Central memory CD8-positive, alpha-beta T cell (primary cell): ENCODE measurements around the gene OPCML.

Experiments used
- ATAC-seq: fragments of 150-1000 bp; cut with Tn5 transposase; replicated peaks from 2 replicates; pipeline ENCODE4 v1.10.0; 2022; ENCODE audit warnings: mild to moderate bottlenecking, moderate FRiP score, moderate number of reproducible peaks; ENCODE audit not compliant: poor library complexity, severe bottlenecking; ENCODE audit errors: extremely low read depth
- DNase-seq, 2 donors: peaks; one replicate each; pipeline ENCODE4 v3.0.0; 2021; ENCODE audit warnings: low spot score in 2 of 2
- H3K27ac Mint-ChIP-seq: one replicate; pipeline ENCODE4 v1.8.0; 2022; ENCODE audit warnings: low read depth, mild to moderate bottlenecking, moderate library complexity, mixed read lengths
- H3K27me3 Mint-ChIP-seq: one replicate; pipeline ENCODE4 v1.8.0; 2022; ENCODE audit warnings: mixed read lengths
- H3K36me3 Mint-ChIP-seq: one replicate; pipeline ENCODE4 v1.8.0; 2022; ENCODE audit warnings: mild to moderate bottlenecking, moderate library complexity, mixed read lengths; ENCODE audit not compliant: insufficient read depth
- H3K4me1 Mint-ChIP-seq: one replicate; pipeline ENCODE4 v1.8.0; 2022; ENCODE audit warnings: mixed read lengths
- H3K4me3 Mint-ChIP-seq: one replicate; pipeline ENCODE4 v1.8.0; 2022; ENCODE audit warnings: mild to moderate bottlenecking, moderate library complexity, mixed read lengths
- H3K9me3 Mint-ChIP-seq: one replicate; pipeline ENCODE4 v1.8.0; 2022; ENCODE audit warnings: mixed read lengths

Gene OPCML

DNA sequence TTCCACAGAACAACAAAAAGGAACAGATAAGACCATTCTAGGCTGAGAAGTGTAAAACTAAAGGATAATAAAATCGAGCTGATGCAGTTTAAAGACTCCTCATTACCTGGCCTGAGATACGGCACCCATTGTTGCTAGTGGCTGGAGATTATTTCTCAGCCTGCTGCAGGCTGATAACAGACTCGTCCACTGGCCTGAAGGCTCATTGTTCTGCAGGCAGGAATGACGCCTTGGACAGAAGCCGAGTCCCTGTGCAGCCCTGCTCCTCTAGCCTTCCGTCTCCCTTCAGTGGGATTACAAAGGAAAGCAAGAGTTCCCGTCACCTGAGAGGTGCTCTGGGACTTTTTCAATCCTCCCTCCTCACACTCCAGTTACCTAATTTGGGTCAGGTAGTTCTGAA, 1065.3 kb downstream of the OPCML start:
- no peaks in the 10 kb centered on the region for H3K36me3 Mint-ChIP-seq
- H3K27ac Mint-ChIP-seq: no peak overlapping the region
- no peaks in the 10 kb centered on the region for H3K27me3 Mint-ChIP-seq
- no peak overlapping the region for H3K4me3 Mint-ChIP-seq
- peaks cover 1% of the 10 kb centered on the region for H3K9me3 Mint-ChIP-seq
- H3K4me1 Mint-ChIP-seq: no peaks in the 10 kb centered on the region
- DNase-seq (no peak), ATAC-seq (no peak)

DNA sequence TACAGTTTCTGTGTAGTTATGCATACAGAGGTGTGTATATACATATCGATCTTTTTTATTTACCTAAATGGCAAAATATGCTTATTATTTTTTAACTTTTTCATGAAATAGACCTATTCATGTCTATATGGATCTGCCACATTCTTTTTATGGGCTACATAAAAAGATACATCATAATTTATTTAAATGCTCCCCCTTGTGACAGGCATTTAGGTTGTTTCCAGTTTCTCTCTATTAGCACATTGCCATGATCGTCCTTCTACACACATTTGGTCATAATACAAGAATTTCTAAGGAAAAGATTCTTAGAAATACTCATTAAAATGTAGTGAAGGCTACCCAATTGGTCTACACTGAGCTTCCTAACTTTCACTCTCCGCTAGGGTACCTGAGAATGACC, 1067.4 kb downstream of the OPCML start:
- no peak for ATAC-seq

DNA sequence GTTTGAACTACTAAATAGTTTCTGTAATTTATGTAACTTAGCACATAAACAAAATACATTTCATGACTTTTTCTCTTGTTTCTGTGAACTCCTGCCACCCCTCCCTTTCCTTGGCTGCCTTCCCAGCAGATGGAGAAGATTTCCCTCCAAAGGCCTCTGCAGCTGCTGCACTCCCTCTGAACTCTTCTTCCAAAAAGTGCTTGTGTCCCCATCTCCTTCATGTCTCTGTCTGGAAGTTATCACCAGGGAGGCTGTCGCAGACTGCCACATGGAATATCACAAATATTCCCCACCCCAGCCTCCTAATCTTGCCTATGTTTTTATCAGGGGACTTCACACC, 1068.3 kb downstream of the OPCML start:
- H3K9me3 Mint-ChIP-seq: peaks cover 11% of the 10 kb centered on the region
- no peak for DNase-seq
- no peaks in the 10 kb centered on the region for H3K36me3 Mint-ChIP-seq
- ATAC-seq: no peak
- H3K4me3 Mint-ChIP-seq: no peak overlapping the region
- no peaks in the 10 kb centered on the region for H3K4me1 Mint-ChIP-seq
- no peak overlapping the region for H3K27ac Mint-ChIP-seq
- H3K27me3 Mint-ChIP-seq: no peaks in the 10 kb centered on the region

More for the DNA sequence above, 1067.4 kb downstream of the OPCML start:
- H3K4me1 Mint-ChIP-seq: no peaks in the 10 kb centered on the region
- DNase-seq: no peak
- no peaks in the 10 kb centered on the region for H3K36me3 Mint-ChIP-seq
- H3K4me3 Mint-ChIP-seq: no peak overlapping the region
- peaks cover 11% of the 10 kb centered on the region for H3K9me3 Mint-ChIP-seq
- no peaks in the 10 kb centered on the region for H3K27me3 Mint-ChIP-seq
- H3K27ac Mint-ChIP-seq: no peak overlapping the region

DNA sequence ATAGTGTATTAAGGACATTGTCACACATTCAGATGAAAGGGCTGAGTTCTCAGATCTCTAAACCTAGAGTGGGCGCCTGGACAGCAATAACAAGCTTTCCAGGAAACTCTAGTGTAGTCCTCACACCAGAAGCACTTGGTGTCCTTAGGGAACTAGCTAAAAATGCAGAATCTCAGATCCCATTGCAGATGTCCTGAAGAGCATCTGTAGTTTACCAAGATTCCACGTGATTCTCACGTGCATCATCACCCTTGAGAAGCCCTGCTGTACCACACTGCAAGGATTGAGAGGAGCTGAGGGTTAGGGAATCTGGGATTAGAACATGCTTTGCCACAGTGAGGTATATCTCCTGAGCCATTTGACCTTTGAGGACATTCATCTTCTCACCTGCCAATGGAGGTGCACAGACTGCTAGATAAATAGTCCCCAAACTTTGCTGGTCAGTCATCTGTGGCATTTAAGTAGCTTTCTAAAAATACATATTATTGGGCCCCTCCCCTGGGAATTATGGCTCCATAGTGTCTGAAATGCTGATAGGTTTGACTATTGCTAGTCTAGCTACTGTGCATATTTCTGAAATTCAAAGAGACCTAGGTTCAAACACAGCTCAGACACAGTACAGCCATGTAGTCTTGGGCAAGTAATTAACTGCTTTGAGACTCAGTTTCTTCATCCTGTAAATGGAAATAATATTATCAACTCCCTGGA, 1068.9 kb downstream of the OPCML start:
- Mint-ChIP-seq H3K4me1 (no peaks in the 10 kb centered on the region), H3K9me3 (peaks cover 11% of the 10 kb centered on the region), H3K27me3 (no peaks in the 10 kb centered on the region), H3K4me3 (no peak overlapping the region), H3K36me3 (no peaks in the 10 kb centered on the region), H3K27ac (no peak overlapping the region)
- ATAC-seq: no peak
- DNase-seq: no peak

DNA sequence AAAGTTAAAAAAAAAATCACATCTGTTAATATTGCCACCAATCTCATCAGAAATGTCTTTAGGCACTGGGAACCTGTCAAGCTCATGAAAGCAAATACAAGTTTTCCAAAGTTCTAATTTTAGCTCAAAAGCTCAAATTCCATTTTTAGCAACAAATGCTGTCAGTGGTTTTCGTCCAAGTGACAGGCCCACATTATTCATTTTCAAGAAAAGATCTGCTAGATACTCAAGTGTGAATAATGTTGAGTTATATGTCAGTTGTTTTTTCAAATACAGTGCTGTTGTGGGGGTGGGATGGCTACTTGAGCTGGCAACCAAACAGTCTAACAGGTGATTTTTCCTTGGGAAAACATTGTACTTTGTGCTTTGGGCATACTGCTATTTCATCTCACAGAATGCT, 1072.6 kb downstream of the OPCML start:
- H3K4me1 Mint-ChIP-seq: no peaks in the 10 kb centered on the region
- no peak overlapping the region for H3K27ac Mint-ChIP-seq
- no peaks in the 10 kb centered on the region for H3K27me3 Mint-ChIP-seq
- DNase-seq (no peak), ATAC-seq (no peak)
- H3K9me3 Mint-ChIP-seq: peaks cover 23% of the 10 kb centered on the region
- no peaks in the 10 kb centered on the region for H3K36me3 Mint-ChIP-seq
- no peak overlapping the region for H3K4me3 Mint-ChIP-seq

DNA sequence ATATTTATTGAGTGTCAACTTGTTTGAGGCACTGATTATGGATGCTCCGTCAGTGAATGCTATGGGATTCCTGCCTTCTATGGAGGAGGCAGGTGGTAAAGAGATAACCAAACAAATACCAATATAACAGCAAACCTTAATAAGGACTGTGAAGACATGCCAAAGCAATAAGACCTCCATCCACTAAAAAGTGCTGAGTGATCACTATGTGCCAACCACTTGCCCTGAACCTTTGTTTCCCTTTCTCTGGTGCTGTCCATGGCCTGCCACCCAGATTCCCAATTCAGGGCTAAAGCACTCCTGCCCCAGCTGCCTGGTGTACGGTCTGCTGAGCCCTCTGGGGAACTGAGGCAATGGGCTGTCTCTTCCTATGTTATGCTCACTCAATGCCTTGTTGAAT, 1074.9 kb downstream of the OPCML start:
- no peaks in the 10 kb centered on the region for H3K4me1 Mint-ChIP-seq
- ATAC-seq (no peak), DNase-seq (no peak)
- H3K36me3 Mint-ChIP-seq: no peaks in the 10 kb centered on the region
- H3K27me3 Mint-ChIP-seq: no peaks in the 10 kb centered on the region
- no peak overlapping the region for H3K27ac Mint-ChIP-seq
- H3K4me3 Mint-ChIP-seq: no peak overlapping the region
- peaks cover 29% of the 10 kb centered on the region for H3K9me3 Mint-ChIP-seq

DNA sequence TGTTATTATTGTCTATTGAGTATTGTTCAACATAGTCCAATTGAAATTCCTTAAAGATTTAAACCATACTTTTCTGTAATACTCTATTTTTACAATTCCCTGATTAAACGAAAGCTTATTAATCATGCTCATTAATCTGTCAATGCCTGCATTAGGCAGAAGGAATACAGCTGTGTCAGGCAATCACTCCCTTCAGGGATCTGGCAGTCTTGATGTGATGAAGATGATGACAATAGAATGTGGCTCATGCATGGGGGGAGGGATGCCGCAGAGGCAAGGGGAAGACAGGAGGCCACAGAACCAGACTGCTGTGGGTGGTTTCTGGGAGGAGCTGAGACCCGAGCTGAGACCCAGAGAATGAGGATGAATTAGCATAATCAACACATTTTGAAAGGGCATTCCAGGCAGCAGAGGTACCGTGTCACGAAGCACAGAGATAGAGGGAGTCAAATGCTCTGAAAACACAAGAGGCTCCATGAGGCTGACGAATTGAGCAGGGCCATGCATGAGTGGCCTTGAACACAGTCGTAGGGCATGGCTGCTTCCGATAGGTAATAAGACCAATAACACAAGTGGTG, 1075.5 kb downstream of the OPCML start:
- no peak for DNase-seq
- H3K4me1 Mint-ChIP-seq: no peaks in the 10 kb centered on the region
- no peak overlapping the region for H3K27ac Mint-ChIP-seq
- H3K4me3 Mint-ChIP-seq: no peak overlapping the region
- peaks cover 29% of the 10 kb centered on the region for H3K9me3 Mint-ChIP-seq
- no peaks in the 10 kb centered on the region for H3K36me3 Mint-ChIP-seq
- no peaks in the 10 kb centered on the region for H3K27me3 Mint-ChIP-seq
- ATAC-seq: no peak

DNA sequence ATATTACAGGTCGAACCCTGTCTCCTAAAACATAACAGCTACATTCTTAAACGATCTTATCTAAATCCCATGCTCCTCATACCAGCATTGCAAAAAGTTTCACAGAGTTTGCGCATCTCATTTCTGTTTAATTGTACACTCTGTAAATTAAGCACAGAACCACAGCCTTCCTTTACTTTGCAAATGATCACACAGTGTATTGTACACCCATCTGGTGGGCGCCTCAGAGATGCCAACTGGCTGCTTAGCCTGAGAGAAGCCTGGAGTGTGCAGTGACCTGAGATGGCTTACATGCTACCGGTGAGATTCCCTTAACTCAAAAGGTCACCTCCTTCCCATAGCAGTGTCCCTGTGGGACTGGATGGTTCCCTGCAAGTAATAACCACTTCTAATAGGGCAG, 1077.3 kb downstream of the OPCML start:
- Mint-ChIP-seq H3K27me3 (no peaks in the 10 kb centered on the region), H3K4me1 (no peaks in the 10 kb centered on the region), H3K9me3 (peaks cover 20% of the 10 kb centered on the region), H3K36me3 (no peaks in the 10 kb centered on the region), H3K4me3 (no peak overlapping the region), H3K27ac (no peak overlapping the region)
- DNase-seq (no peak), ATAC-seq (no peak)

DNA sequence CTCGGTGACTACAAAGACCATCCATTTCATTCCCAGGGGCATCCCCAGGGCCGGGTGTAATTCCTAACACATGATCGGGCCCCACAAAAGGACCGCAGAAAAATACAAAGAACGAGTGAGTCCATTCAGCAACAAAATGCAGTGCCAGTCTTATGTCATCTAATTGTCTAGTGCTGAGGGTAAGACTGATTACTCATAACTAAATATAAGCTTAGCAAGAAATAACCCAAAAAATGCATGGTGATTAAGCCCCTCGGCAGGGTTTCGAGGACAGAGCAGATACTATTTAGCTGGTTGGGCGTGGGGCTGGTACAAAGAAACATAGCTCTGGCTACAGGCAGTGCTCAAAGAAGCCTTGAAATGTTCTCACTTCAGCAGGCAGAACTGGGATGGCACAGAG, 1078.9 kb downstream of the OPCML start:
- Mint-ChIP-seq H3K4me1 (no peaks in the 10 kb centered on the region), H3K27me3 (no peaks in the 10 kb centered on the region), H3K9me3 (peaks cover 20% of the 10 kb centered on the region), H3K36me3 (no peaks in the 10 kb centered on the region), H3K27ac (no peak overlapping the region), H3K4me3 (no peak overlapping the region)
- DNase-seq: no peak
- ATAC-seq: no peak

DNA sequence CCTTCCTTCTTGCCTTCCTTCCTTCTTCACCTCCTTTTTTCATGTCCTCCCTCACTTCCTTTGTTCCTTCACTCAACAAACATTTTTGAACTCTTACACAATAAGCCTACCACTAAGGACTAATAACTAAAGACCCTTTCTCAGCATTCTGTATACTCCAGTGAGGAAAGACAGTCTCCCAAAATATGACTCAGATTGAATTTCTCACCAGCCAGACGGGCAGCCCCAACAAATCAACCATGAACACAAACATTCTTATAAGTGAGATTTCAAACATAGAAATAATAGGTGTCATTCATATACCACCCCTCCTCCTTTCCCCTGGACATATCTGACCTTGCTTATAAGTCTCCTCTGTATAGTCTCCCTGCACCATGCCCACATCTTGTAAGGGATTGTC, 1079.7 kb downstream of the OPCML start:
- H3K36me3 Mint-ChIP-seq: no peaks in the 10 kb centered on the region
- no peak for DNase-seq
- no peaks in the 10 kb centered on the region for H3K4me1 Mint-ChIP-seq
- no peak for ATAC-seq
- peaks cover 14% of the 10 kb centered on the region for H3K9me3 Mint-ChIP-seq
- H3K27me3 Mint-ChIP-seq: no peaks in the 10 kb centered on the region
- no peak overlapping the region for H3K27ac Mint-ChIP-seq
- no peak overlapping the region for H3K4me3 Mint-ChIP-seq

DNA sequence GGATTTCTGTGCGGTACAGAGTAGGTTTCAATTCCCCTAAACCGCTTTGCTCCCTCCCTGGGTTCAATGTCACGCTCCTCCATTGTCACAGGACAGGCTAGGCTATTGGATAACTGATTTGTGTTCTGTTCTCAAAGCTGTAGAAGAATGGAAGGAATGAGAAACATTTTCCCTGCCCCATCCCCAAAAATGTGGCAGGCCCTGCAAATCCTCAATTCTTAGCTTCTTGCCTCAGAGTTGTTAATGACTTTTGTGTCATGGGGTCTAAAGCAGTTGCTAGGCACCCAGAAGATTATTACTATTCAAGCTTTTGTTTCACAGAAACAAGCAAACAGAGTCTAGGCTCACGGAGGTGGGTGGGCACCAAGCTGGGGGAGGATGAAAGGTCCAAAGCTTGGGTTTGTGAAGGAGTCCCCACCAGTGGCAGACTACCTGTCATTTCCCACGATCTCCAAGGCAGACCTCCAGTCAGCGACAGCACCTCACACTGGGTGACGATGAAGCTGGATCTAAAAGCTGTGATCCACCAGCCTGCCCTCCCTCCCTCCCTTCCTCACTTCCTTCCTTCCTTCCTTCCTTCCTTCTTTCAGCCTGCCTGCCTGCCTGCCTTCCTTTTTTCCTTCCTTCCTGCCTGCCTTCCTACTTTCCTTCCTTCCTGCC, 1080.2 kb downstream of the OPCML start:
- Mint-ChIP-seq H3K27ac (no peak overlapping the region), H3K36me3 (no peaks in the 10 kb centered on the region), H3K27me3 (no peaks in the 10 kb centered on the region), H3K9me3 (peaks cover 13% of the 10 kb centered on the region), H3K4me1 (no peaks in the 10 kb centered on the region), H3K4me3 (no peak overlapping the region)
- no peak for ATAC-seq
- no peak for DNase-seq

DNA sequence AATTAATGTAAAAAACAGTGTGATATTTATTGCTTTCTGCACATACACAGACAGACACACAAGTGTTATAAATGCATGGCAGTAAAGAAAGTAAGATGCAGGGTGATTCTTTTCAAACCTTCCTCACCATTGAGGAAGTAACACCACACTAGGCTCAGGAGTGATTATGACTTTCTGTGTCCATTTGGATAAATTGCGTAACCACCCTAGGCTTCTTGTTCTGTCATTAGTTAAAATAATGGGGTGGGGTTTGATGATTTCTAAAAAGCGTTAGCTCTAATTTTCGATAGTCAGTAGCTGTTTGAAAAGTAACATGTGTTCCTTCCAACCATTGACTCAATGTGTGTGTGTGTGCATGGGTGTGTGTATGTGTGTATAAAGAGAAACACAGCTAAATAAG, 1081.7 kb downstream of the OPCML start:
- DNase-seq (no peak), ATAC-seq (no peak)
- no peaks in the 10 kb centered on the region for H3K36me3 Mint-ChIP-seq
- no peaks in the 10 kb centered on the region for H3K4me1 Mint-ChIP-seq
- H3K4me3 Mint-ChIP-seq: no peak overlapping the region
- peaks cover 17% of the 10 kb centered on the region for H3K9me3 Mint-ChIP-seq
- no peaks in the 10 kb centered on the region for H3K27me3 Mint-ChIP-seq
- no peak overlapping the region for H3K27ac Mint-ChIP-seq

DNA sequence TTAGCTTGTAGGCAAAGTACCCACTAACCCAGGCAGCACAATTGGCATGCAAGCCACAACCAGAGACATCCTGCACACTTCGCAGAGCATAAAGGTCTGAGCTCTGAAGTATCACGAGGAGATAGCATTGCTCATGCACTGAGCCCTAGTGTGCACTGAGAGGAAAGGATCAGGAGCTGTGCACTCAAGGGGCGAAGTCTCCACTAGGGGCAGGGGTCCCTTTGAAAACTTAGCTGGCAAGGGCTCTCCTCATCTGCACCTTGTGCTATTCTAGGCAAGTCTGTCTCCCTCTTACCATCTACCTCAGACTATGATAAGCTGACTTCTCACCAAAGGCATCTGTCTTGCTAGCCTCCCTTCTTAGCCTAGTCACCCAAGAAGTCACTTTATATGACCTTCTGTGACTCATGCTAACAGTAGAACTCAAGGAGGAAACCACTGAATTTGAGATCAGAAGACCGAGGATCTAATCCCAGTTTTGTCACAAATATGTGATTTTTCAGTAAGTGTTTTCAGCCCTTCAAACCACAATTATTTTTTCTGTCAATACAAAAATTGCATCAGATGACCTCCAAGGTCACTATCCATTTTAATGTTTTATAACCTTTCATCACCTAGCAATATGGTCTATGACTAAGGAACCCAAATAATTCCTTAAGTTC, 1083.8 kb downstream of the OPCML start:
- Mint-ChIP-seq H3K36me3 (no peaks in the 10 kb centered on the region), H3K9me3 (peaks cover 15% of the 10 kb centered on the region), H3K27me3 (no peaks in the 10 kb centered on the region), H3K4me3 (no peak overlapping the region), H3K4me1 (no peaks in the 10 kb centered on the region), H3K27ac (no peak overlapping the region)
- no peak for ATAC-seq
- no peak for DNase-seq
